Measurements from ENCODE around the gene SLC25A6. TPM values are rescaled to one million over a fixed set of nuclear protein-coding genes. Genes with fewer than 3 reads are reported as not detected.
A peak's percentile ranks its signal among the peaks of the same experiment; 100 is the strongest.

The SLC25A6 gene
- total and polyA plus RNA-seq, 10 of the 15 experiments (the other 5 are each of a cell fraction or from before 2014, with no cell fraction given) = 61.9 to 642 (median 322) TPM

- intact Hi-C loops (cut with micrococcal nuclease; ENCODE audit: unreplicated experiment) (no loop called here), in situ Hi-C loops (cut with MboI) (no loop called here)
- H3K79me2 ChIP-seq (ENCODE audit: control insufficient read depth, insufficient read depth, low read length) = no peaks in the 10 kb centered on the region
- ChIA-PET POLR2A (no interaction called here), RAD21 (ENCODE audit: unreplicated experiment) (no interaction called here), SMC1A (ENCODE audit: uncharacterized antibody, unreplicated experiment) (no interaction called here), CTCF (no interaction called here)
- peaks cover 10 to 23% of the 10 kb centered on the region in 2 experiments for H3K36me3 ChIP-seq (ENCODE audit: control insufficient read depth in 2 of 2, insufficient read depth in 2 of 2, low read length in 1 of 2)
- H3K27ac ChIP-seq (ENCODE audit: control insufficient read depth, insufficient read depth) = no peak overlapping the region
- no peak overlapping the region for H3K4me2 ChIP-seq (ENCODE audit: control insufficient read depth, insufficient read depth)
- WGBS (ENCODE audit: insufficient coverage, insufficient replicate concordance, low lambda C conversion rate, missing lambda C conversion rate) = 64% methylated on average over 10 of the region's 10 CpGs
- H3K4me3 ChIP-seq = no peak overlapping the region
- peaks cover under 1% of the 10 kb centered on the region; the same call in 1 of the 3 replicates for H3K9me3 ChIP-seq (replicated peaks; ENCODE audit: control insufficient read depth, insufficient read depth, low read length)
- no peaks in the 10 kb centered on the region for H4K20me1 ChIP-seq (ENCODE audit: control insufficient read depth, insufficient read depth)
- no peak for DNase-seq (ENCODE audit: low read depth, low spot score)
- no peaks in the 10 kb centered on the region for H3K27me3 ChIP-seq (replicated peaks in 1 of 2; ENCODE audit: control insufficient read depth in 2 of 2, insufficient read depth in 2 of 2, low read length in 1 of 2)
- FAIRE-seq = no peak
- TF ChIP-seq CHD4 (IDR thresholded peaks at IDR 0.05) = no peak
- TF ChIP-seq MAX (IDR thresholded peaks at IDR 0.05; ENCODE audit: low read depth, low read length) = no peak
- no peak for TF ChIP-seq ZNF687 (IDR thresholded peaks at IDR 0.05)
- TF ChIP-seq JUNB (IDR thresholded peaks at IDR 0.05) = peak; percentile 24; the same call in 1 of the 2 replicates
- no peak overlapping the region for H2AFZ ChIP-seq (ENCODE audit: control insufficient read depth, low read depth, low read length)
- no peaks in the 10 kb centered on the region for H3K4me1 ChIP-seq (ENCODE audit: control insufficient read depth, insufficient read depth, low read length)
- BruUV-seq (replicated peaks) = no TSS peak
- no peak overlapping the region for H3K9ac ChIP-seq (ENCODE audit: control insufficient read depth, insufficient read depth, low read length)
- ATAC-seq = peak; percentile 15; the same call in 2 of the 3 replicates
Observed at GRCh38 chrX:1430451-1430850, 38.5 kb upstream of the SLC25A6 start.
